Measurements from ENCODE around the gene CFAP92. TPM values are rescaled to one million over a fixed set of nuclear protein-coding genes. Genes with fewer than 3 reads are reported as not detected.

Gene CFAP92
- total RNA-seq, 1 experiment from 2014 or later = 0.92 TPM

DNA sequence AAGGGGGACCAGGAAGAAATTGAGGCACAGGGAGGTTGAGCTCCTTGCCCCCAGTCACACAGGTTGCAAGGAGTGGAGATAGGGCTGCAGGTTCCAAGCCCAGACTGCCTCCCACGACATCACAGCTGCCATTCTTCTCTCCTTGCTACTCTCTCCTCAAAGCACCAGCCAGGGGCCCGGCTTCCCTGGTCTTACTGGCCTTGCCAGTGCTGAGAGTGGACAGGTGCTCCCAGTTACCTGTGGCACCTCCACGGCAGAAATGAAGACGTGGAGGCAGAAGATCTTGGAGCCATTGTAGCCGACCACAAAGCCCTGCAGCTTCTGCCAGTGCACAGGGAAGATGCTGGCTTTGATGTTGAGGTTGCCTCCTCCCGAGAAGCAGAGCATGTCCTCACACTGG is 132.4 kb downstream of the CFAP92 start:
- Histone ChIP-seq H3K79me1 (ENCODE audit: insufficient read depth, low read depth, low read length, poor library complexity, severe bottlenecking) (no peaks in the 10 kb centered on the region), H2AFZ (ENCODE audit: low read length) (no peak overlapping the region), H3K4me2 (ENCODE audit: insufficient read depth, insufficient read length, low read length) (no peak overlapping the region), H3K18ac (ENCODE audit: insufficient read length, low read depth, low read length) (no peak overlapping the region), H4K91ac (ENCODE audit: insufficient read length, low read depth, low read length) (no peak overlapping the region), H3K4ac (ENCODE audit: low read depth, low read length) (no peak overlapping the region), H3K56ac (ENCODE audit: insufficient read length, low read depth, low read length) (no peak overlapping the region), H3K79me2 (ENCODE audit: insufficient read depth, low read length) (no peaks in the 10 kb centered on the region), H2BK120ac (ENCODE audit: low read depth, low read length, poor library complexity, severe bottlenecking) (no peak overlapping the region), H3K27me3 (ENCODE audit: insufficient read depth, low read length) (no peaks in the 10 kb centered on the region), H4K8ac (replicated peaks; ENCODE audit: insufficient read length, low read depth, low read length) (no peak overlapping the region), H3K4me1 (ENCODE audit: insufficient read depth, low read length) (no peaks in the 10 kb centered on the region), H3K9ac (ENCODE audit: extremely low read depth, insufficient read length, low read length) (no peak overlapping the region), H3K9me3 (ENCODE audit: control insufficient read depth, low read depth, low read length) (peaks cover 31% of the 10 kb centered on the region), H3T11ph (ENCODE audit: low read length) (no peak overlapping the region), H2BK12ac (ENCODE audit: insufficient read length, low read depth, low read length) (no peak overlapping the region), H3K14ac (ENCODE audit: insufficient read depth, low read length) (no peak overlapping the region), H4K5ac (ENCODE audit: insufficient read length, low read depth, low read length) (no peak overlapping the region), H2BK20ac (ENCODE audit: low read depth, low read length, poor library complexity, severe bottlenecking) (no peak overlapping the region), H3K27ac (ENCODE audit: insufficient read length, low read depth, low read length) (no peak overlapping the region), H2BK15ac (ENCODE audit: low read depth, low read length) (no peak overlapping the region), H2BK5ac (ENCODE audit: insufficient read length, low read length) (no peak overlapping the region), H3K23me2 (ENCODE audit: insufficient read length, low read depth, low read length, poor library complexity, severe bottlenecking) (no peaks in the 10 kb centered on the region), H4K20me1 (ENCODE audit: control insufficient read depth, insufficient read depth, insufficient read length) (no peaks in the 10 kb centered on the region), H3K23ac (ENCODE audit: insufficient read length, low read depth, low read length) (no peak overlapping the region), H2AK5ac (ENCODE audit: insufficient read length, low read length) (no peak overlapping the region)
- peaks cover 33 to 38% (median 34%) of the 10 kb centered on the region in 3 experiments for H3K36me3 Mint-ChIP-seq (ENCODE audit: insufficient read depth in 1 of 3, low read depth in 3 of 3)
- H3K27me3 Mint-ChIP-seq (ENCODE audit: low read depth) = peaks cover 11% of the 10 kb centered on the region
- no CpG with 5 or more reads among the region's 6 CpGs for WGBS (ENCODE audit: extremely low coverage, insufficient read length, low lambda C conversion rate)
- H3K4me3 Mint-ChIP-seq = no peak overlapping the region
- peaks cover 10 to 24% of the 10 kb centered on the region in 2 experiments for H3K4me1 Mint-ChIP-seq
- no peak for DNase-seq
- peaks cover 42 to 49% of the 10 kb centered on the region in 2 experiments for H3K9me3 Mint-ChIP-seq
- no peak overlapping the region; a peak in 1 of 7 replicates for H3K27ac Mint-ChIP-seq
- TF ChIP-seq CTCF (conservative IDR thresholded peaks at IDR 0.05) = no peak

Other genes with a start within 250 kb of the CFAP92 start
- gene ACAD9, start 114.5 kb downstream of the CFAP92 start, total RNA-seq (2021) = 37.6 and 43.1 TPM in 2 replicates
- gene EFCC1, start 7.2 kb upstream of the CFAP92 start, total RNA-seq (2021) = 0.09 TPM in 1 of 2 replicates, not detected in the other
- gene GP9, start 66.7 kb upstream of the CFAP92 start, total RNA-seq (2021) = not detected in 2 replicates
- 13.6 and 14.8 TPM in 2 replicates for gene RAB43, start 127.7 kb upstream of the CFAP92 start, total RNA-seq (2021)
- 28.1 TPM in 2 replicates for gene ISY1, start 167.0 kb upstream of the CFAP92 start, total RNA-seq (2021)
- 433 and 443 TPM in 2 replicates for gene CNBP, start 189.8 kb upstream of the CFAP92 start, total RNA-seq (2021)